ENCODE data around the gene KRT4.

- TF ChIP-seq, protein P1, sequence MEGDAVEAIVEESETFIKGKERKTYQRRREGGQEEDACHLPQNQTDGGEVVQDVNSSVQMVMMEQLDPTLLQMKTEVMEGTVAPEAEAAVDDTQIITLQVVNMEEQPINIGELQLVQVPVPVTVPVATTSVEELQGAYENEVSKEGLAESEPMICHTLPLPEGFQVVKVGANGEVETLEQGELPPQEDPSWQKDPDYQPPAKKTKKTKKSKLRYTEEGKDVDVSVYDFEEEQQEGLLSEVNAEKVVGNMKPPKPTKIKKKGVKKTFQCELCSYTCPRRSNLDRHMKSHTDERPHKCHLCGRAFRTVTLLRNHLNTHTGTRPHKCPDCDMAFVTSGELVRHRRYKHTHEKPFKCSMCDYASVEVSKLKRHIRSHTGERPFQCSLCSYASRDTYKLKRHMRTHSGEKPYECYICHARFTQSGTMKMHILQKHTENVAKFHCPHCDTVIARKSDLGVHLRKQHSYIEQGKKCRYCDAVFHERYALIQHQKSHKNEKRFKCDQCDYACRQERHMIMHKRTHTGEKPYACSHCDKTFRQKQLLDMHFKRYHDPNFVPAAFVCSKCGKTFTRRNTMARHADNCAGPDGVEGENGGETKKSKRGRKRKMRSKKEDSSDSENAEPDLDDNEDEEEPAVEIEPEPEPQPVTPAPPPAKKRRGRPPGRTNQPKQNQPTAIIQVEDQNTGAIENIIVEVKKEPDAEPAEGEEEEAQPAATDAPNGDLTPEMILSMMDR (IDR thresholded peaks at IDR 0.05; ENCODE audit: extremely low read depth in 1 of 2, insufficient read depth in 1 of 2, low read depth in 1 of 2, low read length in 2 of 2) = no peak
- no peak for TF ChIP-seq POLR2AphosphoS5 (IDR thresholded peaks at IDR 0.05; ENCODE audit: insufficient read depth, low read depth, low read length)
- TF ChIP-seq POLR2A (IDR thresholded peaks at IDR 0.05; ENCODE audit: low read depth, low read length) = no peak
Measured at GRCh38 chr12:52798003-52798670, 15.8 kb downstream of the KRT4 start.
